KBM-7 (cell line): ENCODE data around the gene CIITA.
"Not testable (repeated sequence)": the region's sequence is repeated elsewhere in the genome, so short reads cannot be mapped to it uniquely, and the experiment has no call there.

Source experiments
- DNase-seq: peaks from one replicate; pipeline ENCODE4 v3.0.0-alpha.2; 2015
- in situ Hi-C: fragments of 300-500 bp; cut with MboI; formaldehyde crosslinking; loops from 2 replicates; pipeline ENCODE4 v1.14.3; 2020; ENCODE audit warnings: low sequenced_read_pairs, low pct_unique_long_range_greater_than_20kb, mixed read lengths

Gene CIITA

DNA sequence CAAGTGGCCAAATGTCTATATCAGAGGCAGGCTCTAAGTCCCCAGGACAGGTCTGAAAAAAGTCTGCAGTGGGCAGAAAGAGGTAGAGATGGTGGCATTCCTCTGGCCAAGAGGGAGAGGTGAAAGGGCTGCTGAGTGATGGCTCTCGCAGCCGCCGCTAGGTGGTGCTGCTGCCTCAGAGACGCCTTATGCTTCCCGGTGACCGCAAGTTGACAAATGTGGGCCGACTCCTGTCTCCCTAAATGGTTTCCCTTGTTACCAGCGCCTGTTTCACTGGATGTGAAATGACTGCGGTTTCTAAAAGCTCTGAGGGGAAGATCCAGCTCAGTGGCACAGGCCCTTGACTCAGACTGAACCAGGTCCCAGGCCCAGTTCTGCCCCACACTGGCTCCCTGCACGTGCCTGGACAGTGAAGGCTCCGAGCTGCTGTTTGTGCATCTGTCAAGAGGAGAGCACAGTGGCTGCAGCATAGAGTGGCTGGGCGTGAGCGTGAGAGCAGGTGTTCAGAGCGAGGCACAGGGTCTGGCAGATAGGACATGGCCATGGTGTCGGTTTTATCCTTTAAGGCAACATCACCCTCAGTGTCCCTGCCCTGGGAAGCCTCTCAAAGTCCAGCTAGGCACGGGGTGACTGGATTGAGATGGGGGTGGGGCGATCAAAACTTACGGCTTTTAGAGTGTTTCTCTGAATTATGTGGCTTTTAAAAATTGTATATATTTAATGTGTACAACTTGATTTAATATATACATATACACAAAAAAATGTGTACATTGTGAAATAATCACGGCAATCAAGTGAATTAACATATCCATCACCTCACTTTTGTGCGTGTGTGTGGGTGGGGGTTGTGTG, 87.3 kb downstream of the CIITA start:
- peak; percentile 89 for DNase-seq

DNA sequence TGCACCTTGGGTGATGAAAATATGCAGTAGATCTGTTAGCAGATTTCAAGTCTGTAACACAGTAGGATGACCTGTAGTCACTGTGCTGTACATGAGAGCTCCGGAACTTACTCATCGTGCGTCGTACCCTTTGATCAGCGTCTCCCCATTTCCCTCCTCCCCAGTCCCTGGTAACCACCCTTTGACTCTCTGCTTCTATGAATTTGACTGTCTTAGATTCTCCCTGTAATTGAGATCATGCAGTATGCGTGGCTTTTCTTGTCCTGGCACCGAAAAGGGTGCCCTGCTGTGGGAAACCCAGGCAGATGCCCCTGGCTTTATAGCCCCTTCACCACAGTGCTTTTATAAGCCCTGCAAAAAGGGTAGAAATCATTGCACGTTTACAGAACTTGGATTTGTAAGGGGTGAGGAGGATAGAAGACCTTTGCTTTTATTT, 87.9 kb downstream of the CIITA start:
- in situ Hi-C loops: loop anchor here (10.0 to 25.0 kb wide), 3 partner anchors 400 to 722 kb away; no protein-coding TSS in a partner anchor
- no peak for DNase-seq

More for the DNA sequence above, 87.3 kb downstream of the CIITA start:
- in situ Hi-C loops: loop anchor here (10.0 to 25.0 kb wide), 3 partner anchors 401 to 723 kb away; no protein-coding TSS in a partner anchor

DNA sequence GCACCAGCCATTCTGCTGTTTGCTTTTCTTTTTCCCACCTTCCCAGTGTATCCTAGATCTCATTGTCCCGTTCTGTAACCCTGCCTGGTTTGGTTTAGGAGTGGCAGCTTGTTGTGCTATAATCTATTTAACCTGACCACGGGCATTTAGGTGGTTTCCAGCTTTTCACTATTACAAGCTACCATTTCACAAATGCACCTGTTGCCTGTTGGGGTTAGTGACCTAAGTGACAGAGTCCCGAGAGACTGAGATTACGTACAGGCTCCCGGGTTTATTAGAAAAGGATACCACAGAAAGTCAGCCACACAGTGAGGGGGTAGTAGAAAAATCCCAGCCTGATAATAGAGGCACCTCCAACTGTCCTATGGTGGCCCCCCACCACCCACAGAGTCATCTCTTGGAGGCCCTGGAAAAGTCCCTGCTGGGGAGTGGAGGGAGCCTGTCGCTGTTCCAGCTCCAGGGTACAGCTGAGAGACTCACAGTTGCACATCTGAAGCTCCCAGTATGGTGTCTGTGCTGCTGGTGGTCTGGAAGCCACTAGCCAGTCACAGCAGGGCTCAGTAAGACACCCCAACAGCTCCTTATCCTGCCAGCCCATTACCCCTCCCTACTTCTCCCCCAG, 88.5 kb downstream of the CIITA start:
- DNase-seq: no peak
- in situ Hi-C loops: loop anchor here (10.0 to 25.0 kb wide), 3 partner anchors 399 to 722 kb away; no protein-coding TSS in a partner anchor

DNA sequence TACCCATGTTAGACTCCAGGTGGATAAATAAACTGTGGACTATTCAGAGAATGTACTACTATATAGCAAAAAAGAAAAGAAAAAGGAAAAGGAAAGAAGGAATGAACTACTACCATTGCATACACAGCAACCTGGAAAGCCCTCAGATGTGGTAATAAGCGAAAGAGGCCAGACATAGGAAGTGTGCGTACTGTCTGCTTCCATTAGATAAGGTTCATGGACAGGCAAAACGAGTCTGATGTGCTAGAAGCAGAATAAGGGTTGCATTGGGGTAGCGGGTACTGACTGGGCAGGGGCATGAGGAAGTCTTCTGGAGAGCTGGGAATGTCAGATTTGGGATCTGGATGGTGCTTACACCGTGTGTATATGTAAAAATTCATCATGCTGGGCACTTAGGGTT, 89.1 kb downstream of the CIITA start:
- in situ Hi-C loops: loop anchor here (10.0 to 25.0 kb wide), 3 partner anchors 399 to 721 kb away; no protein-coding TSS in a partner anchor
- no peak for DNase-seq

DNA sequence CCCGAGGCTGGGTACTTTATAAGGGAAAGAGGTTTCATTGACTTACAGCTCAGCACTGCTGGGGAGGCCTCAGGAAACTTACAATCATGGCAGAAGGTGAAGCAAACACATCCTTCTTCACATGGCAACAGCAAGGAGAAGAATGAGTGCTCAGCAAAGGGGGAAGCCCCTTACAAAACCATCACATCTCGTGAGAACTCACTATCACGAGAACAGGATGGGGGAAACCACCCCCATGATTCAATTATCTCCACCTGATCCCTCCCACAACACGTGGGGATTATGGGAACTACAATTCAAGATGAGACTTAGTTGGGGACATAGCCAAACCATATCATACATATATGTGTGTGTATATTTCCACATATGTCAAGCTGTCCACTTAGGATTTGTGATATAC, 89.6 kb downstream of the CIITA start:
- not testable (repeated sequence) for DNase-seq
- in situ Hi-C loops: loop anchor here (10.0 to 25.0 kb wide), 3 partner anchors 398 to 721 kb away; no protein-coding TSS in a partner anchor

DNA sequence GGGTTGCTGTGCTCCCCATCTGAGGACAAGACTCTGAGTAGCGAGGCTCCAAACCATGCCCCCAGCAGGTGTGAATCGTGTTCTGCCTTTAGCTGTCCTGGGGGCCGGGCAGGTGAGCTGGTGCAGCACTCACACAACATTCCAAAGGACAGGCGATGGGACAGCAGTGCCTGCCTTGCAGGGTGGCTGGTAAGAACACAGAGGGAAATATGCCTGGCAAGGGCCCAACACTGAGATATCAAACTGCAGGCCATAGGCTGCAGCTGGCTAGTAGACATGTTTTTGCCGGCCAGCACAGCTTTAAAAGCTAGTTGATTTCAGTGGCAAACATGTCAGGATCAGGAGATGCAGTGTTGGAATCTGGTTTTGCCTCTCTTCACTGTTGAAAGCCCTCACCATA, 91.0 kb downstream of the CIITA start:
- in situ Hi-C loops: loop anchor here (10.0 to 25.0 kb wide), 3 partner anchors 397 to 719 kb away; no protein-coding TSS in a partner anchor
- no peak for DNase-seq

DNA sequence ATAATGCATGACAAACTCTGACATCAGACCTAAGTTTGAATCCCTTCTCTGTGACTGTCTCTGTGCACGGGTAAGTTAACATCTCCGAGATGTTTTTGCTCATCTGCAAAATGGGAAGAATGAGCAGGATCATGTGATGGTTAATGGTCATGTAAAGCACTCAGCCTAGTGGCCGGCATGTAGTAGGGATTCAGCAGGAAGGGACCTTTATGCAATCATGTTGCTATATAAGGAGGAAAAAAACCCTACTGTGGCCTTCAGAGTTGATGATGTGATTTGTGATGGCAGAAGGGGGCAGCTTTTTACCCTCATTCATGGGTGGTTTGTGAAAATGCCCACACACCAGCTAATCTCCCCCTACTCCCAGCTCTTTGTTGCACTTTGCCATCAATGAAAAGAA, 91.5 kb downstream of the CIITA start:
- in situ Hi-C loops: loop anchor here (10.0 to 25.0 kb wide), 3 partner anchors 396 to 719 kb away; no protein-coding TSS in a partner anchor
- no peak for DNase-seq

DNA sequence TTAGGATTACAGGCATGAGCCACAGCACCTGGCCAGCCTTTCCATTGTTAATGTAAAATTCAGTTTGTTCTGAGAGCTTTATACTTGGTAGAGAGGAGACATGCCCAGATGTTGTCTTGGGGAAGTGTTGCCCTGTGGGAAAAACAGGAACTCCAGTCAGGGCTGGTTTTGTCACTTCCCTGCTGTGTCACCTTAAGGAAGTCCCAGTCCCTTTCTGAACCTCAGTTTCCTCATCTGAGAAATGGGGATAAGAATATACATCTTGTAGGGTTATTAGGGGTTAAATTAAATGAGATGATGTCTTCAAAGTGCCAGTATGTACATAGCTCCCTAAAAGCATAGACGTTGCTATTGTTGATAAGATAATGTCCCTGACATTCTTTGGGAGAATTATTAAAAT, 92.6 kb downstream of the CIITA start:
- peak; percentile 51 for DNase-seq
- in situ Hi-C loops: loop anchor here (10.0 to 25.0 kb wide), 3 partner anchors 395 to 718 kb away; no protein-coding TSS in a partner anchor

DNA sequence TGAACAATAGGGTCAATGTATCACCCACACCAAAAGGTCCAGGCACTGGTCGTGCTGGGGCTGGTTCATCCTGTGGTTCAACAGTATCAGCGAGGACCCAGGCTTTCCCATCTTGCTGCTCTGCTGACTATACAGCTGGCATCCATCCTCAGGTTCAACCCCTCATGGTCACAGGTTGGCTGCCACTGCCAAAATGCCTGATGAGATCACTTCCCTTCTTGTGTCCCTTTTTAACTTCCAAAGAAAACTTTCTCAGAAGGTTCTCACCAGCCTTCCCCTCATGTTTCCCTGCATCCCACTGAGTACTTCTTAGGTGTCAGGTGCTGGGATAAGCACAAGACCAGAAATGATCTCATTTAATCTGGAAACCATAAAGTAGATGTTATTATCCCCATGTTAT, 93.1 kb downstream of the CIITA start:
- in situ Hi-C loops: loop anchor here (25.0 kb wide), 2 partner anchors 542 to 717 kb away; no protein-coding TSS in a partner anchor
- DNase-seq: no peak

DNA sequence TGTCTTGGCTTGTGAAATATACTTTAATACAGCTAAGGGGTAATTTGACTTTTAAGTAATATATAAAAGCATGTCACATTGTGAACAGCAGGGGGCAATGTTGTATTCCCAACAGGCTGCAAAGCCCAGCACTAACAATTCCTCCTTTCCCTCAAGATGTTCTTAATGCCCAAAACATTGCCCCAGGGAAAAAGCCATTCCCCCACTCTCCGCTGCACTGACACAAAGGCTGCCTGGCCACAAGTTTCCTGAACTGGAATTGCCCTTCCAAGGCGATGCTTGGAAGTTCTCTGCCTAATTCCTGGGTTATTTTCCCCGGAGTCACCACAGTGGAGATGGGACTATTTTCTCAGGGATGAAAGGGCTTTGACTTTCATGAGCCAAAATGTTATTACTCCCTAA, 94.6 kb downstream of the CIITA start:
- in situ Hi-C loops: loop anchor here (25.0 kb wide), 2 partner anchors 541 to 716 kb away; no protein-coding TSS in a partner anchor
- DNase-seq: peak; percentile 84

DNA sequence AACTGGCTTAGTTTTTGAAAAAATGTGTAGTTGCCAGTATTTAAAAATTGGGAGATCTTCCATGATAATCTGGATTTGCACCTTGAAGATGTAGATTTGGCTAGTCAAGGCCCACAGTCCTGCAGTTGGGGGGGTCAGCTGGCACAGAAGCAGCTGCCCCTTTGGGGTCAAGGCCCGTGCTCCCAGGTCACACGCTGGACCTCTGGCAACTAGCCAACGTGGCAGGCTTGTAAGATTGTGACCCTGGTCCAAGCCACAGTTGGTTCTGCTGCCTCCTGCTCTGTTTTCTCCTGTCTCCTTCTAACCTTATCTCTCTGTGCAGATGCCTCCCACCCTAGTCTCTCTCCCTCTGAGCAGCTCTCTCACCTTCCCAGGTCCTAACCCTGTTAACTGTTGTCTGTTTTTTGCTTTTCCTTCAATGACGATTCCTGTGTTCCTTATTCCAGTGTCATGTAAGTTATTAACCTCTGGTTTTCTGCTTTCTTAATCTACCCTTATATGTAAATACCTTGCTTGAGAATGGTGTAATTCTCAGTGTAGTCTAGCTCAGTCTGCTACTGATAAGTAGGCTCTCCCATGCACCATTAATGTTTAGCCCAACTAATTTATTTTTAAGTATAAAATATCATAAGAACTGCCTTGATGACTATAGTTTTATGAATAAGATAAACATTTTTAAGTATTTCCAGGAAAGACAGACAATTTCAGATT, 95.3 kb downstream of the CIITA start:
- in situ Hi-C loops: loop anchor here (25.0 kb wide), 2 partner anchors 540 to 715 kb away; no protein-coding TSS in a partner anchor

DNA sequence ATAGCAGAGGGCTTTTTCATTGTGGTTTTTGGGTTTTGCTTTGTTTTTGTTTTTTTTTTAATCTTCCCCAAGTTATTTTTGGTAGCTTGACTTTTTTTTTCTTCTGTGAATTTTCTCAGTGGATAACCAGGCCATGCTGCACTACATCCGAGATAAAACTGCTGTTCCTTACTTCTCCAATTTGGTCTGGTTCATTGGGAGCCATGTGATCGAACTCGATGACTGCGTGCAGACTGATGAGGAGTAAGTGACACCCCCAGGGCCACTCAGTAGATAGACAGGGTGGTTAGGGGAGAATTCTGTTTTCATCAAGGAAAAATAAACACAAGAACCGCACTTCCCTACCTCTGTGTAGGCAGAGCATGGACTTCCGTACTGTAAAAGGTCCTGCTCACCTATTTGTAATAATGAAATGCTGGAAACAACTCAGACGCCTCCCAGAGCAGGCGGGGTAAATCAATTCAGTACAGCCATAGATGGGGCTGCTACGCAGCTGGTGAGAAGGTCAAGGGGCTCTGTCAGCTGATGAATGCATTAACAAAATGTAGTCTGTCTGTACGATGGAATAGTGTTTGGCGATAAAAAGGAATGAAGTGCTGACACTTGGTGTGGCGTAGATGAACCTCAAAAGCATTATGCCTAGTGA, 95.9 kb downstream of the CIITA start:
- no peak for DNase-seq

More for the DNA sequence above, 95.3 kb downstream of the CIITA start:
- no peak for DNase-seq

DNA sequence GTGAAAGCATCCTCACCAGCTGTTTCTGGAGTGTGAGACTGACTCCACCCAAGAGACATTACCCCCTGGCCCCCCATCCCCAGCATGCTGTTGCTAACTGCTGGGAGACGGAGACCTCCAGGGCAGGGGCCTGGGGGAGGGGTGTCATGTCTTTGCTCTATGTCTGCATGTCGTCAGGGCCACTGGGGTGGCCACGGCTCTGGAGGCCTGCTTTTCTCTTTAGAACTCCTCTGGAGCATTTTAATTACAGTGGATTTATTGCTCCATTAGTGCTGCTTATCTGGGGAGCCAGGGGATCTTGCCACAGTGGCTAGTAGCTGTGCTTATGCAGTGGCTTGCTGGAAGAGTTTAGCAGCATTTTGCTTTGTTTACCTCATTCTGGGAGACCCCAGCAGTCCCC, 99.6 kb downstream of the CIITA start:
- no peak for DNase-seq
- in situ Hi-C loops: no loop called here

More for the DNA sequence above, 95.9 kb downstream of the CIITA start:
- in situ Hi-C loops: loop anchor here (25.0 kb wide), 2 partner anchors 539 to 714 kb away; no protein-coding TSS in a partner anchor

DNA sequence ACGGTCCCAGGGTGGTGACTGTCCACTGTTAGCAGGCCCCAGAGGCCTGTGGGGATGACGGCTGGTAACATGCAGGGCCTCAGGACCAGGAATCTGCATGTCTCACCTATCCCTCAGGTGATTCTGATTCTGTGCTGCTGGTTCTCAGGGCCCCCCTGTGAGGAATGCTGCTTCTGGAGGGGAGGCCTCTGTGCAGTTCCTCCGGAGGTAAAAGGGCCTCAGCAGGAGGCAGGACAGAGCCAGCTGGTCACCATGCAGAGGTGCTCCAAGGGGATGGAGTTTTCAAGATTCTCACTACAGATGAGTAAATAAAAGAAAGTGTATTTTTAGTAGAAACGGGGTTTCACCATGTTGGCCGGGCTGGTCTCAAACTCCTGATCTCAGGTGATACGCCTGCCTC, 101.1 kb downstream of the CIITA start:
- in situ Hi-C loops: no loop called here
- DNase-seq: no peak

DNA sequence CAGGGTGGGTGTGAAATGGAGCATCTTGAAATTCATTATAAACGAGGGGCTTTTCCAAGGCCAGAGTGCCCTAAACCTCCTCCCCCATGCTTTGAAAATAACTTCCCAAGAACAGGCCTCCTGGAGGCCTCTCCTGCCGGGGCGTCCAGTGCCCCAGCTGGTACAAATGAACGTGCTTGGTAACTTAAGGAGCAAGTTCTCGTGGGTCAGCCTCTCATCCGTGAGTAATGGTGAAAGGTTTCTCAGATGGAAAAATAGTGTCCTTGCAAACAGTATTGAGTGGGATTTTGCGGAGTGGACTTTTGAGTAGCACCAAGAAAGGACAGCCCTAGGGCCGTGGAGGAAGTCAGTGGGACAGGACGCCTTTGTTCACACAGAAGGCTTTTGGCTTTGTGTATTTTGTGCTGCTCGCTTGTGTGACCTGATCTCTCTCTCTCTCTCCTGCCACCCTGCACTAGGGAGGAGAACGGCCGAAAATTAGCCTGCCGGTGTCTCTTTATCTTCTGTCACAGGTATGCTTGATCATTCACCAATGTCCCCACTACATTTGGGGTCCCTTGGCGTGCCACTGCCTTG, 102.0 kb downstream of the CIITA start:
- DNase-seq: no peak
- in situ Hi-C loops: no loop called here

DNA sequence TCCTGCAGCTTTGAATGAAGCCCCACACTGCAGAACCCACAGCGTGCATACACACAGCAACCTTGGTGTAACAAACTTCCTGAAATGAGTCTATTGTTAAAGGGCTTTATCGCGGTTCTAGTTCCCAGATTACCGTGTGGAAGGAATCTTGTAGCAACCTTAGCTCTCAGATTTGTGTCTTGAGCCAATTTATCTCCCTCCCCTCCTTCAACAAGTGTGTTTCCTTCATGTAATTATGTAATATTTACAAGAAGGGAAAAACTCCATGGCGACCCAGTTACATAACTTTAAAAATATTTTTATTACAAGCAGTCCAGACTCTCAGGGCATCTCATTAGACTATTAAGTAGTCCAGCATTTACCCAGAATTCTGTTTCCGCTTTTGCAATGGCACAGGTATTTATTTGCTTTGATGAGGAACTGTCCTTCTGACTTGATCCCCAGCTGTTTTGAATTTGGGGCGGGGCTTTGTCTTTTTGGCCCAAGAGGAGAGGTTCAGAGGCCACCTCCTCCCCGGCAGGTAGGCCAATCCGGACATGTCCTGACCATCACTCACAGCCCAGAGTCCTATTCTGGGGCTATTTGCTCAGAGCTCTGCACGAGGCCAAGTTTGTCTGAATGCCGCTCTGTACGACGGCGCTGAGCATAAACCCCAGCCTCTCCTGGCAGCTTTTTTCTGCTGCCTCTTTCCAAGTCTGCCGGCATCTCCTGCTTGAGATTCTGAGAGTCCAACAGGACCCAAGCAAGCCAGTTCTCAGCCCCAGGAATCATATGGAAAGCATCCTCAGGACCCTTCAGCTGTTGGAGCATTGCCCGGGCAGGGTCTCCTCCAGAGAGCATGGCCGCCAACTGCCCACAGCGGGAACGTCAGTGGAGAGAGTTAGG, 103.0 kb downstream of the CIITA start:
- in situ Hi-C loops: no loop called here
- no peak for DNase-seq

DNA sequence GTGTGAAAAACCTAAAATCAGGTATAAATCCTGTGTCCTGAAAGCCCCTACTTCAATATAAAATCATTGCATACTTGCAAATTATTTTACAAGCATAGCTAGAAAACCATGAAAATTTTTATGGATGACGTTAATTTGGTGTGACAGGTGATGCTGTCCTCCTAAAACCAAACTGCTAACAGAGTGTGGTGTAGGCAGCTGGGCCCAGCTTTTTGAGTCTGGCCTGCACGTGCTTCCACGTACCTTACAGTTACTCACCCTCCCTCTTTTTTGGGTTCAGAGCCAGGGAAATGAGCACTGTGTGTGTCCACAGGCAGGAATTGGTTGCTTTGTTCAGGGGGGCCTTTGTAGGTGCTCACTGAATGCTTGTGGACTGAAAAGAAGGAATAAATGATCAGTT, 103.8 kb downstream of the CIITA start:
- in situ Hi-C loops: no loop called here
- no peak for DNase-seq
